HFFc6 (cell line): Measurements from ENCODE around the gene GPX3. TPM values are rescaled to one million over a fixed set of nuclear protein-coding genes. Genes with fewer than 3 reads are reported as not detected.
A peak's percentile ranks its signal among the peaks of the same experiment; 100 is the strongest.

Experiments
- DNase-seq: peaks from one replicate; pipeline ENCODE4 v3.0.0-alpha.2; 2018
- H3K27ac Mint-ChIP-seq: 2 replicates; pipeline ENCODE4 v1.8.0; 2020; ENCODE audit warnings: mild to moderate bottlenecking, mixed read lengths
- H3K27me3 Mint-ChIP-seq: 2 replicates; pipeline ENCODE4 v1.8.0; 2021; ENCODE audit warnings: mild to moderate bottlenecking, moderate library complexity, mixed read lengths; ENCODE audit not compliant: insufficient read depth
- H3K36me3 Mint-ChIP-seq: 2 replicates; pipeline ENCODE4 v1.8.0; 2021; ENCODE audit warnings: low read depth, mixed read lengths
- H3K4me1 Mint-ChIP-seq: 2 replicates; pipeline ENCODE4 v1.8.0; 2020; ENCODE audit warnings: low read depth, mixed read lengths
- H3K4me3 Mint-ChIP-seq: 2 replicates; pipeline ENCODE4 v1.8.0; 2020; ENCODE audit warnings: mild to moderate bottlenecking, moderate library complexity, mixed read lengths
- H3K9me3 Mint-ChIP-seq: 2 replicates; pipeline ENCODE4 v1.8.0; 2020; ENCODE audit warnings: mild to moderate bottlenecking, mixed read lengths
- CTCF ChIP-seq: fragments of 200-600 bp; sonication (generic); IDR thresholded peaks from 2 replicates; pipeline ENCODE4 v1.5.0; 2021; ENCODE audit warnings: antibody characterized with exemption, mild to moderate bottlenecking
- total RNA-seq, 6 experiments: library from RNA; stranded (reverse); fragmentation: NEBNext Ultra II Directional; extraction: Animal tissue kit (Norgen Biotek cat#: 25700); gene quantifications; 2 replicates in 1 of 6; 3 replicates in 5 of 6; pipeline ENCODE4 v1.2.3, GENCODE V29; 2021

GPX3 gene
- total RNA-seq, 6 experiments from 2014 or later, result 0.66 to 1.2 (median 0.77) TPM

DNA sequence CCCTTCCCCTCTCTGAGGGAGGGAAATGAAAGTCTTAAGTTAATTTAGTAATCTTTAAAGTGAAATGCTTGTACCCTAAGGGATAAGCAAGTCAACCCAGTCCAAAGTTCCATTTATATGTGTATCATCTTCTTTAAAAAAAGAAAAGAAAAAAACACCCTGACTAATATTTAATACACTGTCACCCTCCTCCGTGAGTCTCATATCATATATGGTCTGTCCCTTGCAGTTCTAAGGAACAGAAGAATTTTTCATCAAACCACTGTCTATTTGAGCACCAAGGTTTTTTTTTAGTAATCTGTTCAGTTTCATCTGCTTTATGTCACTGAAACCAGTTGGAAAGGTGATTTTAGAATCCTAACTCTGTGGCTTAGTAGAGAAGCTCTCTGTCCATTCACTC lies 45.2 kb downstream of the GPX3 start:
- TF ChIP-seq CTCF, result no peak
- peaks cover 87% of the 10 kb centered on the region for H3K4me1 Mint-ChIP-seq

DNA sequence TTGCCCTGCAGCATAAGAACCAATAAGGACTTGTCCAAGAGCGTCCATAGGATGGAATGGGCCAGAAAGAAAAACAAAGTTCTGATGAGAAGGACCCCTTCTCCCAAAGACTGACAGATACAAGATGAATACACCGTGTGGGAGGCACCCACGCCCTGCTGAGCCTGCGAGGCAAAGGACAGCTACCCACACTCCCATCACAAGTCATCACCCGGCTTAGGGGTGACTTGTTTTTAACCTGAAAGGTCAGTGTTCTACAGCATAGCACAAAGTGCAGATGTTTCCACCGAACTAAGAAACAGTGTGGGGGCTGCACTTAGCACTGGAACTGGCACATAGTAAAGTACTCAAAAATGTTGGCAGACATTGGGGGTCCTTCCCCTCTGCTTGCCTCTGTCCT lies 46.5 kb downstream of the GPX3 start:
- H3K36me3 Mint-ChIP-seq, result peaks cover 13% of the 10 kb centered on the region
- no peaks in the 10 kb centered on the region for H3K27me3 Mint-ChIP-seq
- no peak for TF ChIP-seq CTCF
- DNase-seq, result no peak
- peaks cover 92% of the 10 kb centered on the region for H3K4me1 Mint-ChIP-seq
- no peak overlapping the region for H3K27ac Mint-ChIP-seq
- H3K4me3 Mint-ChIP-seq, result no peak overlapping the region
- no peaks in the 10 kb centered on the region for H3K9me3 Mint-ChIP-seq

More for the DNA sequence above, 45.2 kb downstream of the GPX3 start:
- no peak for DNase-seq
- Mint-ChIP-seq H3K27ac (no peak overlapping the region), H3K27me3 (no peaks in the 10 kb centered on the region), H3K4me3 (no peak overlapping the region), H3K36me3 (peaks cover 26% of the 10 kb centered on the region), H3K9me3 (no peaks in the 10 kb centered on the region)

DNA sequence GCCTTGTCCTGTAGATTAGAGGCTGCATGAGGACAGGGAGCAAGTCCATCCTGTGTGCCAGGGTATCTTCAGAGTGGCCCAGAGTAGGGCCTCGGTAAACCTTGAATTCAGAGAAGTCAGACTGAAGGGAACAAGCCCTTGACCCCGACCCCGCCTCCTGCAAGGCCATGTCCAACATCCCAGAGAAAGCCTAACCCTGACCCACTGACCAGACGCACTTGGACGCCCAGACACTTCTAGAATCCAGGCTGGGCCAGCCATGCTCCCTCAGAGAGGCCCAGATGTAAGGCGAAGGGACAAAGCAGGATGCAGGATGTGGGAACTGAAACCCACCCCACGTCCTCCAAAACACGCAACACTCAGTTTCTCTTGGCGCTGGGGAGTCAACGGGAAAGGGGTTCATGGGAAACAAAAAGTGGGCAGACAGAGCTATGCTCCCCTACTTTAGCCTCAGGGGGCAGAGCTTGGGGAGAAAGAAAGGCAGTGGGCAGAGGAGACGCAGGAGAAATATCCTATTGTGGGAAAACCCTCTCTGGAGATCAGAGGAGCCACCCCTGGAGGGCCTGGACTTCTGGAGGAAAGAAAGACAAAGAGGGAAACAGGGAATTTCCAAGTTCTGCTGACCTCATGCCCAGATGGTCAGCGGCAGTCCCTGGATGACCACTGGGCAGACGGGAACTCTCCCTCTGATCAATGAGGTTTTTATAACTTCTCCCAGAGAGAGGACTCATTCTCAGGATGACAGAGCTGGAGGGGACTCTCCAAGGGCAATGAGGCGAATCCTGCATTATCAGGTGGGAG lies 47.4 kb downstream of the GPX3 start:
- H3K4me3 Mint-ChIP-seq, result no peak overlapping the region; the same call in 1 of the 2 replicates
- H3K36me3 Mint-ChIP-seq, result peaks cover 12% of the 10 kb centered on the region

DNA sequence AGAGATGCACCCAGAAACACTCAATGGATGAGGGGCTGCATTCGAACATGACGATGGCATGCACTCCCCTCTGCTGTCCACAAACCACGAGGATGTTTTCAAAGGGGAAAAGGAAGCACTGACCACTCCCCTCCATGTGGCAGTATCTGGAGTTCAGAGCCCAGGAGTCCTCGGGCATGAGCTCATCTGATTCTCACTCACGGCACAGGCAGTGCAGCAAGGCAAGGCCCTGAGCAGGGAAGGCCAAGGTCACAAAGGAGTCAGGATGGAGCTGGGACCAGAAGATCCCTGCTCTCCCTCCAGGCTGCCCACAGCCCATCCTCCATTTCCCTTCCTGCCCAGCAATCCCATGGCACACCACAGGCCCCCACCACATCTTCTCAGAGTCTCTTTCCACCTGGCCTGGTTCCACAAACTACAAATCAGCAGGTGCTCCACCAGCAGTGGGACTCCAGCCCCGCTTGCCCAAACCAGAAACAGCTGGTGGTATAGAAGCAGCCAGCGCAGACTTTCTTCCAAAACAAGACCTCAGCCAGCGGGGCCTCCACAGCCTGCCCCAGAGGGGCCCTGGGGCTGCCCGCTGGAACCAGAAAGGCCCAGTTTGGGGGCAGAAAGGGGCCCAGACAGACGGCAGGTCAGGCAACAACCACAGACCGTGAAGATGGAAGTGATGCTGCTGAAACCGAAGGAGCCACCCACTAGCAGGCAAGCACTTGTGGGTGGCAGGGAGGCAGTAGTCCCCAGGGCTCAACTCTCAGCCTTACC lies 48.2 kb downstream of the GPX3 start:
- peak overlapping the region; percentile 74 for H3K27ac Mint-ChIP-seq

More for the DNA sequence above, 47.4 kb downstream of the GPX3 start:
- Mint-ChIP-seq H3K27ac (peak overlapping the region; percentile 74), H3K27me3 (no peaks in the 10 kb centered on the region), H3K9me3 (no peaks in the 10 kb centered on the region), H3K4me1 (peaks cover 92% of the 10 kb centered on the region)
- TF ChIP-seq CTCF, result no peak
- DNase-seq, result no peak

DNA sequence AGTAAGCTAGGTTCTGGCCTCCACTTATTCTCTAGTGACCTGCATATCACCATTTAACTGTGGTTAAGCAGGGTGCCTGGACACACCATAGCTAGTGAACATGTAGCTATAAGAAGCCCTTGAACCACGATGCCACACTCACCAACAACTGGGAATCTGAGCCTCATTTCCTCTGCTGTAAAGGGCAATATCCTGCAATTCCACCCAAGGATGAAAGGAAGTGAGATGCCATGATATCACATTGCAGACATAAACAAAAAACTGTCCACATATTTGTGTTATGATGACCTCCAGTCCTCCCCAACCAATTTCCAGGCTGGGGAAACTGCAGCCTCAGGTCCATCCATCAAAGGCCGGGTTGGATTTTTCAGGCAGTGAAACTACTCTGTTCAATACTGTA lies 50.1 kb downstream of the GPX3 start:
- Mint-ChIP-seq H3K4me1 (peaks cover 78% of the 10 kb centered on the region), H3K36me3 (peaks cover 17% of the 10 kb centered on the region), H3K27me3 (no peaks in the 10 kb centered on the region), H3K4me3 (peak overlapping the region; percentile 58), H3K9me3 (no peaks in the 10 kb centered on the region), H3K27ac (peak overlapping the region; percentile 73)
- no peak for TF ChIP-seq CTCF
- no peak for DNase-seq

More for the DNA sequence above, 48.2 kb downstream of the GPX3 start:
- Mint-ChIP-seq H3K4me1 (peaks cover 89% of the 10 kb centered on the region), H3K4me3 (no peak overlapping the region; the same call in 1 of the 2 replicates), H3K9me3 (no peaks in the 10 kb centered on the region), H3K27me3 (no peaks in the 10 kb centered on the region), H3K36me3 (peaks cover 17% of the 10 kb centered on the region)
- no peak for DNase-seq
- TF ChIP-seq CTCF, result no peak
